Transverse colon (tissue), 3 donors: ENCODE results near the gene RNU1-2.
"Not testable (repeated sequence)": the region's sequence is repeated elsewhere in the genome, so short reads cannot be mapped to it uniquely, and the experiment has no call there.

Experiments used
- POLR2A ChIP-seq: fragments of 450-650 bp; IDR thresholded peaks from one replicate; pipeline ENCODE4 v1.6.1; 2016; ENCODE audit warnings: antibody characterized with exemption, mild to moderate bottlenecking, moderate library complexity
- TF ChIP-seq, protein P1 (sequence below), 5 experiments: fragments of 200-600 bp in 3 of 5; fragments of 450-650 bp in 2 of 5; sonication (generic) in 3 of 5; IDR thresholded peaks; 1 replicate in 2 of 5; 2 replicates in 3 of 5; pipeline ENCODE4 v1.5.1; 2016 to 2017; ENCODE audit warnings: antibody characterized with exemption in 5 of 5, inconsistent platforms in 3 of 5, mild to moderate bottlenecking in 2 of 5, moderate library complexity in 1 of 5

DNA sequence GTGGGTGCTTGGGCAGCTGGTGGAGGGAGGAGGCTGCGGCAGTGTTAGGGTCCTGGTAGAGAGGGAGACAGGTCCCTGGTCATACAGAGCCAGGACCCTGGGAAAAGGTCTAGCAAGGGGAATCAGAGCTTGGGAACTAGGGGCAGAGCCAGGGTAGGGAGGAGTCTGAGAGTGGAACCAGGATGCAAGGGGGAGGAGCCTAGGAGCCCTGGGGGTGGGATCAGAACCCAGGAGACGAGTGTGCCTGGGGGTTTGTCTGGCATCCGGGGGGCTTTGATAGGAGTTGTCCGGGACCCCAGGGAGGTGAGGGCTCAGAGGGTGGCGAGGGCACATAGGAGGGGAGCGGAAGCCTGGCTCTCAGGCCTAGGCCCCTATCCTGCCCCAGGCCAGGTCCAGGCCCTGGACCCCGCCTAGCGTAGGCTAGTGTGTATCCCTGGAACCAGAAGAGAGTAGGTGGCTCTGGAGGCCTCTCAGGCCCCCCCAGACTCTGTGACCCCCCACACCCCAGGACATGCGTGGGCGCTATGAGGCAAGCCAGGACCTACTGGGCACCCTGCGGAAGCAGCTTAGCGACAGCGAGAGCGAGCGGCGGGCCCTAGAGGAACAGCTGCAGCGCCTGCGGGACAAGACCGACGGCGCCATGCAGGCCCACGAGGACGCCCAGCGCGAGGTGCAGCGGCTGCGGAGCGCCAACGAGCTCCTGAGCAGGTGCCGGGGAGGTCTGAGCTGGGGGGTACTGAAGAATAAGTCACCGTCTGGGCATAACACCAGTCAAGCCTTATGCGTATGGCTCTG, 43.8 kb downstream of the RNU1-2 start:
- TF ChIP-seq, protein P1, sequence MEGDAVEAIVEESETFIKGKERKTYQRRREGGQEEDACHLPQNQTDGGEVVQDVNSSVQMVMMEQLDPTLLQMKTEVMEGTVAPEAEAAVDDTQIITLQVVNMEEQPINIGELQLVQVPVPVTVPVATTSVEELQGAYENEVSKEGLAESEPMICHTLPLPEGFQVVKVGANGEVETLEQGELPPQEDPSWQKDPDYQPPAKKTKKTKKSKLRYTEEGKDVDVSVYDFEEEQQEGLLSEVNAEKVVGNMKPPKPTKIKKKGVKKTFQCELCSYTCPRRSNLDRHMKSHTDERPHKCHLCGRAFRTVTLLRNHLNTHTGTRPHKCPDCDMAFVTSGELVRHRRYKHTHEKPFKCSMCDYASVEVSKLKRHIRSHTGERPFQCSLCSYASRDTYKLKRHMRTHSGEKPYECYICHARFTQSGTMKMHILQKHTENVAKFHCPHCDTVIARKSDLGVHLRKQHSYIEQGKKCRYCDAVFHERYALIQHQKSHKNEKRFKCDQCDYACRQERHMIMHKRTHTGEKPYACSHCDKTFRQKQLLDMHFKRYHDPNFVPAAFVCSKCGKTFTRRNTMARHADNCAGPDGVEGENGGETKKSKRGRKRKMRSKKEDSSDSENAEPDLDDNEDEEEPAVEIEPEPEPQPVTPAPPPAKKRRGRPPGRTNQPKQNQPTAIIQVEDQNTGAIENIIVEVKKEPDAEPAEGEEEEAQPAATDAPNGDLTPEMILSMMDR (IDR thresholded peaks at IDR 0.05), result not testable (repeated sequence)
- not testable (repeated sequence) for TF ChIP-seq POLR2A
